Fibroblast of the aortic adventitia (primary cell): ENCODE data around the gene PROKR2. TPM values are rescaled to one million over a fixed set of nuclear protein-coding genes. Genes with fewer than 3 reads are reported as not detected.

ENCODE experiments used
- DNase-seq: peaks from one replicate; pipeline ENCODE4 v3.0.0-alpha.2; 2010; ENCODE audit warnings: low read depth
- H3K4me3 ChIP-seq: 2 replicates; pipeline ENCODE4 v1.5.1; 2011; ENCODE audit warnings: low read depth, mild to moderate bottlenecking, control low read depth, low read length, moderate library complexity
- small RNA-seq: library from RNA; depleted of rRNA; stranded (forward); fragments of <200 nt; gene quantifications from one replicate; pipeline ENCODE3, GENCODE V24; 2012
- total RNA-seq: library from RNA; depleted of rRNA; stranded (reverse); fragments of >200 nt; gene quantifications from 2 replicates; pipeline ENCODE4 v1.2.3, GENCODE V29; 2012; ENCODE audit warnings: low replicate concordance
- TF ChIP-seq, protein P1 (sequence below): IDR thresholded peaks from 2 replicates; pipeline ENCODE4 v1.5.1; 2011; ENCODE audit warnings: mild to moderate bottlenecking, low read length, control low read depth, inconsistent platforms; ENCODE audit not compliant: insufficient read depth

Gene PROKR2
- total RNA-seq, 1 donor, result not detected

DNA sequence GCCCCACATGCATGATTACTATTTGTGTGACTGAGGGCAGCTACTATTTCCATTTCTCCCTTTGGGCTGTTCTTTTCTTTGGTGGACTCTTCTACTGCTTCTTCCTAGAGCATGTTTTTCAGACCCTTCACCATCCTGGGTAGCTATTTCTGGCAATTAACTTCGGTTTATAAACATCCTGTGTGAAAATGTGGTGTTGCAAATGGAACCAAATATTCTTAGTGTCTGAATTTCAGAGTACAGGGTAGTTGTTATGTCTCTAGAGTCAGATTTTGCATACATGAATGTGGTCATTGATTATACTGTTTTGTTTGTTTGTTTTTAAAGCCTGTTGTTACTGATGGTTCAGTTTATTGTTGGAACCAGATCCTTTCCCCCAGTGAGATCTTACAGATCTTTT is 49.7 kb downstream of the PROKR2 start:
- DNase-seq, result no peak
- H3K4me3 ChIP-seq, result no peak overlapping the region
- TF ChIP-seq, protein P1, sequence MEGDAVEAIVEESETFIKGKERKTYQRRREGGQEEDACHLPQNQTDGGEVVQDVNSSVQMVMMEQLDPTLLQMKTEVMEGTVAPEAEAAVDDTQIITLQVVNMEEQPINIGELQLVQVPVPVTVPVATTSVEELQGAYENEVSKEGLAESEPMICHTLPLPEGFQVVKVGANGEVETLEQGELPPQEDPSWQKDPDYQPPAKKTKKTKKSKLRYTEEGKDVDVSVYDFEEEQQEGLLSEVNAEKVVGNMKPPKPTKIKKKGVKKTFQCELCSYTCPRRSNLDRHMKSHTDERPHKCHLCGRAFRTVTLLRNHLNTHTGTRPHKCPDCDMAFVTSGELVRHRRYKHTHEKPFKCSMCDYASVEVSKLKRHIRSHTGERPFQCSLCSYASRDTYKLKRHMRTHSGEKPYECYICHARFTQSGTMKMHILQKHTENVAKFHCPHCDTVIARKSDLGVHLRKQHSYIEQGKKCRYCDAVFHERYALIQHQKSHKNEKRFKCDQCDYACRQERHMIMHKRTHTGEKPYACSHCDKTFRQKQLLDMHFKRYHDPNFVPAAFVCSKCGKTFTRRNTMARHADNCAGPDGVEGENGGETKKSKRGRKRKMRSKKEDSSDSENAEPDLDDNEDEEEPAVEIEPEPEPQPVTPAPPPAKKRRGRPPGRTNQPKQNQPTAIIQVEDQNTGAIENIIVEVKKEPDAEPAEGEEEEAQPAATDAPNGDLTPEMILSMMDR, result no peak

Small RNAs within 50 kb of the gene (small RNA-seq; reads per million reads assigned to genes)
- gene RNA5-8SP7, result not detected

Other genes with a start within 250 kb of the PROKR2 start
- gene TMEM230, start 203.9 kb downstream of the PROKR2 start, total RNA-seq, result 50.3 and 175 TPM in 2 replicates
- 46.3 and 307 TPM in 2 replicates for gene PCNA, start 197.0 kb downstream of the PROKR2 start, total RNA-seq
- gene CDS2, start 189.9 kb downstream of the PROKR2 start, total RNA-seq, result 16.7 and 32.0 TPM in 2 replicates